GM18858 (cell line): Measurements from ENCODE around the gene PTBP1.
"Not testable (repeated sequence)": the region's sequence is repeated elsewhere in the genome, so short reads cannot be mapped to it uniquely, and the experiment has no call there.

Source experiments
- ATAC-seq: cut with Tn5 transposase; IDR thresholded peaks from one replicate; pipeline ENCODE4 v1.9.1; 2021; ENCODE audit not compliant: unreplicated experiment

Gene PTBP1

GRCh38 chr19:807627-808422, 10.6 kb downstream of the PTBP1 start:
- ATAC-seq: no peak

- ATAC-seq: no peak
These were observed 11.1 kb downstream of the PTBP1 start for GRCh38 chr19:808423-808775.

- ATAC-seq: no peak
These were observed 13.0 kb downstream of the PTBP1 start for GRCh38 chr19:810077-810855.

GRCh38 chr19:810883-811489, 13.7 kb downstream of the PTBP1 start:
- ATAC-seq: no peak

- ATAC-seq: no peak
These were observed 14.3 kb downstream of the PTBP1 start for GRCh38 chr19:811506-812048.

DNA sequence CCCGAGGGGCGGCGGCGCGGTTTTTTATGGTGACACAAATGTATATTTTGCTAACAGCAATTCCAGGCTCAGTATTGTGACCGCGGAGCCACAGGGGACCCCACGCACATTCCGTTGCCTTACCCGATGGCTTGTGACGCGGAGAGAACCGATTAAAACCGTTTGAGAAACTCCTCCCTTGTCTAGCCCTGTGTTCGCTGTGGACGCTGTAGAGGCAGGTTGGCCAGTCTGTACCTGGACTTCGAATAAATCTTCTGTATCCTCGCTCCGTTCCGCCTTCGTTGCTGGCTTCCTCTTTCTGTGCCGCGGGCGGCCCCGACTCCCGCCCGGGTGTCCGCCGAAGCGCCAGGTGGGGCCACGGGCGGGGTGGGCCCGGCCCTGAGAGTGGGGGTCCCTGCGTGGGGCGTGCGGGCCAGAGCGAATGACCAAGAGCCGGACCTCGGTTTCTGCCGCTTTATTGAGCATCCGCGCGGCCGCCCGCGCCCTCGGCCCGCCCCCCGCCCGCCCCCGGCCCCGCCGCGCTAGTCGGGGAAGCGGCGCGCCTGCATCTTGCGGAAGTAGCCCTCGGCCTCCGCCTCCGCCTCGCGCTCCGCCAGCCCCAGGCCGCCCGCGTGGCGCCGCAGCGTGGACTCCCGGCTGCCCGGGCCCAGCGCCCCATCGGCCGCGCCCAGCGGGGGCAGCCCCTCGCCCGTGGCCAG, 14.9 kb downstream of the PTBP1 start:
- ATAC-seq: no peak

DNA sequence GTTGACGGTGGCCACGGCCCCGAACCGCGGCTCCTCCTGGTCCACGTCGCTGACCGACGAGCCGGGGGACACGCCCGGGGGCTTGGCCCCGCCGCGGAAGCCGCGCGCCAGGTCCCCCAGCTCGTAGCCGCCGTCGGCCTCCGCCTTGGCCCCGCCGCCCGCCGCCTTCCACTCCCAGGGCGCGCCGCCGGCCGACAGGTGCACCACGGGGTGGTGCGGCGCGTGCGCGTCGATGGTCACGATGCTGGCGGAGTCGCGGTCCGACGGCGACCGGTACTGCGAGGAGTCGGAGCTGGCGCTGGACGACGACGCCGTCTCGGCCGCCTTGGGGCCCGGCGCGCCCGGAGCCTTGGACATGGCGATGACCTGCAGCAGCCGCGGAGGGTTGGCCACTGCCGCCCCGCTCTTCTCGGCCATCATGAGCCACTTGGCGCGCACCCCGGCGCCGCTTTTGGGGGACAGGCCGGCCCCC, 15.5 kb downstream of the PTBP1 start:
- no peak for ATAC-seq

GRCh38 chr19:813219-814151, 16.2 kb downstream of the PTBP1 start:
- no peak for ATAC-seq

DNA sequence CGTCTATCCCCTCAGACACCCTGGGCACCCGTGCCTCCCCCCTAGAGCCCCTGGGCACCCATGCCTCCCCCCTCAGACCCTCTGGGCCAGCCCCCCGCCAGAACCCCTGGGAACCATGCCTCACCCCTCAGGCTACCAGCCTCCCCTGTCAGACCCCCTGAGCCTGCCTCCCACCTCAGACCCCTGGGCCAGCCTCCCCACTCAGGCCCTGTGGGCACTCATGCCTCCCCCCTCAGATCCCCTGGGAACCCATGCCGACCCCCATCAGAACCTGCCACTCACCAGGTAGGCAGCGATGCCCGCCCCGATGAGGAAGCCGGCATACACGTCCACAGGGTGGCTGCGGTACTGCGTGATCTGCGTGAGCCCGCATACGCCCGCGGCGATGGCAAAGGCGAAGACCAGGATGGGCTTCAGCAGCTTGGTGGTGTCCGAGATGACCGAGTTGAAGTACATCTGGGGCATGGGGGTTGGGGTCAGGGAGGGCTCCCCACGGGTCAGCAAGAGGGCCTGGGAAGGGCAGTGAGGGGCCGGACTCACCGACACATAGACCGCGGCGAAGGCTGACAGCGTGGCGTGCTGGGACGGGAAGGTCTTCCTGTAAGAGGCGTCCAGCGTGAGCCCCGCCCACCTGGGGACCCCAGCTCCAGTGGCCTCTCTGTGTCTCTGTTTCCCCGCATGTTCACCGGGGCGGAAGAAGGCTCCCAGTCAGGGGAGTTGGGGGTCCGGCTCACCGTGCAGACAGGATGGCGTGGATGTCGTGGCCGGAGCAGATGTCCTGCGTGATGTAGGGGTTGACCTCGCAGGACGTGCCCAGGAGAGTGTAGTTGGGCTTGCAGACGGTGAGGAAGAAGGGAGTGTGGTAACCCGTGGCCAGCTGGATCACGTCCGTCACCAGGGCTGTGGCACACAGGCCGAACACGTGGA, 17.2 kb downstream of the PTBP1 start:
- ATAC-seq: no peak

- ATAC-seq: no peak
These were observed 18.0 kb downstream of the PTBP1 start for GRCh38 chr19:815079-815774.

- no peak for ATAC-seq
These were observed 18.7 kb downstream of the PTBP1 start for GRCh38 chr19:815775-816499.

GRCh38 chr19:816500-816857, 19.2 kb downstream of the PTBP1 start:
- no peak for ATAC-seq

- not testable (repeated sequence) for ATAC-seq
These were observed 23.0 kb downstream of the PTBP1 start for GRCh38 chr19:820212-820611.

- ATAC-seq: no peak
These were observed 24.1 kb downstream of the PTBP1 start for GRCh38 chr19:821231-821824.

- ATAC-seq: no peak
These were observed 24.7 kb downstream of the PTBP1 start, which contains the start of gene PLPPR3 for GRCh38 chr19:821825-822503. Gene PLPPR3, minus strand, starts transcription at chr19:821955. Its CDS starts 396 bp downstream, at chr19:821559.

DNA sequence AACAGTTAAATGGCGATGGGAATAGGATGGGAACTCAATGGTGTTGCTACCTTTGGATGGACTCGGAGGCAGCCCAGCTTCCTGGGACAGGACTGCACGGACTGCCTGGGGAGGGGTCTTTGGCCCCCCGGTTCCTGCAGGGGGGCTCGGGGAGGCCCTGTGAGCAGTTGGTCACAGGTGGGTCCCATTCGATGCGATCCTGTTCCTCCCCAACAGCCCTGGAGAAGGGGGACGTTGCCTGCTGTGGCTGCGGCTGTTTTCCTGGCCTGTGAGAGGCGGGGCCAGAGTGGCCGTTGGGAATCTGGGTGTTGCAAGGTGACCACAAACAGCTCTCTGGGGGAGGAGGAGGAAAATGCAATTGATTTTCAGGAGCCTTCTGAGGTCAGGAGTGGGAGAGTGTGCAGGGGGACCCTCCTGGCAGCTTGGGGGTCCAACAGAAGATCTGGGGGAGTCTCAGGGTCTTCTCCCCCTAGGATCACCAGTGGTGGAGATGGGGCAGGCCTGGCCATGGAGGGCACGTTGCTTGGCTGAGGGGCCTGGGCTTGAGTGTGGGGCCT, 26.4 kb downstream of the PTBP1 start:
- ATAC-seq: no peak
